ENCODE measurements around the gene FAM78B.

- TF ChIP-seq CTCF (IDR thresholded peaks at IDR 0.05): no peak
- TF ChIP-seq ZFX (IDR thresholded peaks at IDR 0.05; ENCODE audit: borderline replicate concordance): no peak
Observed at GRCh38 chr1:166133857-166134256, 32.9 kb downstream of the FAM78B start.

Data from 22Rv1 (cell line).